Upper lobe of left lung (tissue), 6 donors: ENCODE measurements around the gene WT1. TPM values are rescaled to one million over a fixed set of nuclear protein-coding genes. Genes with fewer than 3 reads are reported as not detected.

Experiments
- ATAC-seq, 2 donors: fragments of 200-7000 bp; cut with Tn5 transposase; one replicate each; pipeline ENCODE4 v1.9.1; 2022; ENCODE audit warnings: mild to moderate bottlenecking in 2 of 2, moderate library complexity in 2 of 2; ENCODE audit not compliant: low FRiP score in 2 of 2
- DNase-seq, 2 donors: peaks; one replicate each; pipeline ENCODE4 v3.0.0-alpha.2; 2019 to 2020
- H3K27ac ChIP-seq, 4 donors: fragments of 200-600 bp; sonication (generic); one replicate each; pipeline ENCODE4 v1.5.1; 2016 to 2019
- H3K27me3 ChIP-seq, 4 donors: fragments of 200-600 bp; sonication (generic); one replicate each; pipeline ENCODE4 v1.5.1; 2017 to 2019
- H3K36me3 ChIP-seq, 4 donors: fragments of 200-600 bp; sonication (generic); one replicate each; pipeline ENCODE4 v1.5.1; 2016 to 2019
- H3K4me1 ChIP-seq, 4 donors: fragments of 200-600 bp; sonication (generic); one replicate each; pipeline ENCODE4 v1.5.1; 2018 to 2019
- H3K4me3 ChIP-seq, 4 donors: fragments of 200-600 bp; sonication (generic); one replicate each; pipeline ENCODE4 v1.5.1; 2017 to 2019; ENCODE audit warnings: mild to moderate bottlenecking in 2 of 4, moderate library complexity in 1 of 4
- H3K9me3 ChIP-seq, 4 donors: fragments of 200-600 bp; sonication (generic); one replicate each; pipeline ENCODE4 v1.5.1; 2018 to 2019
- EP300 ChIP-seq, 4 donors: sonication (generic); formaldehyde crosslinking; IDR thresholded peaks; one replicate each; pipeline ENCODE4 v1.5.1; 2017; ENCODE audit warnings: antibody characterized with exemption in 4 of 4, control low read depth in 2 of 4
- POLR2A ChIP-seq, 4 donors: fragments of 450-650 bp; IDR thresholded peaks; one replicate each; pipeline ENCODE4 v1.5.1; 2016 to 2017; ENCODE audit warnings: antibody characterized with exemption in 4 of 4, mild to moderate bottlenecking in 2 of 4
- POLR2AphosphoS5 ChIP-seq, 2 donors: sonication (generic); formaldehyde crosslinking; IDR thresholded peaks; one replicate each; pipeline ENCODE4 v1.5.1; 2017; ENCODE audit warnings: antibody characterized with exemption in 2 of 2
- WGBS, 2 donors: methylation state at CpG; one replicate each; pipeline ENCODE4 v1.1.5; 2017 to 2018; 5-methylcytosine and 5-hydroxymethylcytosine counted together
- total RNA-seq, 6 donors: library from RNA; depleted of rRNA in 4 of 6; stranded (reverse); fragments of >200 nt in 4 of 6; gene quantifications; one replicate each; pipeline versions ENCODE4 v1.1.0 to v1.2.1, GENCODE V29; 2016 to 2021
- TF ChIP-seq, protein P1 (sequence below), 6 experiments: fragments of 450-650 bp in 4 of 6; fragments of 200-600 bp in 2 of 6; sonication (generic) in 2 of 6; IDR thresholded peaks; one replicate each; pipeline ENCODE4 v1.5.1; 2016 to 2019; ENCODE audit warnings: antibody characterized with exemption in 6 of 6
- donor health status: DM: no; HTN: no; CAD: no; lungs with moderate emphysema.
- donor health status: DM: no; HTN: yes; CAD: no; lungs with severe emphysema.

Gene WT1
- total RNA-seq, 6 donors from 2014 or later = 0.77 to 1.1 TPM; not detected in 4

DNA sequence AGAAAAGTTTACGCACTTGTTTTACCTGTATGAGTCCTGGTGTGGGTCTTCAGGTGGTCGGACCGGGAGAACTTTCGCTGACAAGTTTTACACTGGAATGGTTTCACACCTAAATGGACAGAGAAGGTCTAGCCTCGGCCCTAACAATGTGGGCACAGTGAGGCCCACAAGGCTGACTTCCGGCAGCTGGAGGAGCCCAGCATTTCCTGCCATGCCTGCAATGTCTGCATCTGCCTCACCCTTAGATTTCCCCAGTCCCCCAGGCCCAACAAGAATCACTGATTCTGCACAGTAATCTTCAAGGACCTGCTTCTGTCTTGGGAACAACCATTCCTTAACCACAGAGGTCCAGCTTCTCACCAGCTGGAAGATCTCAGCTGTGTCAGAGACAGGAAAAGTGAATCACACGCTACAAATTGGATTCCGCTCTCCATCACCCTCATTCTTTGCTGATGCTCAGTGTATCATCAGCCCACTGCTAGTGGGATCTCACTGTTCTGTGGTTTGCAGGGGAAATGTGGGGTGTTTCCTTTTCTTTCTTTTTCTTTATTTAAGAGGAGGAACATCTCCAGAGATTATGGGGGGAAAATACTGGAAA, 43.3 kb downstream of the WT1 start:
- no peak for DNase-seq
- WGBS, 2 donors = 66 to 70% methylated on average over 8 of the region's 8 CpGs
- peak in 1 of 2 donors; percentile 44 for ATAC-seq

DNA sequence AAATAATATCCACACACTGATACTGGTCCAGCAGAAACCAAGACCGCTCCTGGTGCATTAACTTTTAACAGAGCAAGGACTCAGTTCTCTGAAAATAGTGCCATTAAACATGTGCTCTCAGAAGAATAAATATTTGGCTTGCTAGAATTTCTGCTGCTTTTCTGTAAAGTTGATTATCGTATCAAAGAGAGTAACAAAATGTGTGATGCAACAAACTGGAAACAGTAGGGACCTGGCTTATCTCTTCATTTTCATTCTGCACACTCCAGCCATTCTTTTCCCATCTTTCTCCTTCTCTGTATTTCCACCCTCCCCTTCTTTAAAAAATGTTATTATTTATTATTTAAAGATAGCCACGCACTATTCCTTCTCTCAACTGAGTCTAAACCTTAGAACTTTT, 43.9 kb downstream of the WT1 start:
- TF ChIP-seq POLR2AphosphoS5 (IDR thresholded peaks at IDR 0.05) (no peak), POLR2A (IDR thresholded peaks at IDR 0.05) (no peak), EP300 (IDR thresholded peaks at IDR 0.05) (no peak)
- TF ChIP-seq, protein P1, sequence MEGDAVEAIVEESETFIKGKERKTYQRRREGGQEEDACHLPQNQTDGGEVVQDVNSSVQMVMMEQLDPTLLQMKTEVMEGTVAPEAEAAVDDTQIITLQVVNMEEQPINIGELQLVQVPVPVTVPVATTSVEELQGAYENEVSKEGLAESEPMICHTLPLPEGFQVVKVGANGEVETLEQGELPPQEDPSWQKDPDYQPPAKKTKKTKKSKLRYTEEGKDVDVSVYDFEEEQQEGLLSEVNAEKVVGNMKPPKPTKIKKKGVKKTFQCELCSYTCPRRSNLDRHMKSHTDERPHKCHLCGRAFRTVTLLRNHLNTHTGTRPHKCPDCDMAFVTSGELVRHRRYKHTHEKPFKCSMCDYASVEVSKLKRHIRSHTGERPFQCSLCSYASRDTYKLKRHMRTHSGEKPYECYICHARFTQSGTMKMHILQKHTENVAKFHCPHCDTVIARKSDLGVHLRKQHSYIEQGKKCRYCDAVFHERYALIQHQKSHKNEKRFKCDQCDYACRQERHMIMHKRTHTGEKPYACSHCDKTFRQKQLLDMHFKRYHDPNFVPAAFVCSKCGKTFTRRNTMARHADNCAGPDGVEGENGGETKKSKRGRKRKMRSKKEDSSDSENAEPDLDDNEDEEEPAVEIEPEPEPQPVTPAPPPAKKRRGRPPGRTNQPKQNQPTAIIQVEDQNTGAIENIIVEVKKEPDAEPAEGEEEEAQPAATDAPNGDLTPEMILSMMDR (IDR thresholded peaks at IDR 0.05) = no peak
- Histone ChIP-seq H3K4me1 (no peaks in the 10 kb centered on the region), H3K27me3 (no peaks in the 10 kb centered on the region), H3K4me3 (no peak overlapping the region), H3K9me3 (no peaks in the 10 kb centered on the region), H3K27ac (no peak overlapping the region), H3K36me3 (no peaks in the 10 kb centered on the region)
- 80 to 82% methylated on average over 3 of the region's 3 CpGs for WGBS, 2 donors
- no peak for DNase-seq
- ATAC-seq = no peak

More for the DNA sequence above, 43.3 kb downstream of the WT1 start:
- H3K4me1 ChIP-seq = no peaks in the 10 kb centered on the region
- TF ChIP-seq POLR2A (IDR thresholded peaks at IDR 0.05) (no peak), POLR2AphosphoS5 (IDR thresholded peaks at IDR 0.05) (no peak), EP300 (IDR thresholded peaks at IDR 0.05) (no peak)
- TF ChIP-seq, protein P1 (IDR thresholded peaks at IDR 0.05) = no peak
- H3K36me3 ChIP-seq = no peaks in the 10 kb centered on the region
- H3K9me3 ChIP-seq = no peaks in the 10 kb centered on the region
- no peaks in the 10 kb centered on the region for H3K27me3 ChIP-seq
- no peak overlapping the region for H3K27ac ChIP-seq
- H3K4me3 ChIP-seq = no peak overlapping the region

DNA sequence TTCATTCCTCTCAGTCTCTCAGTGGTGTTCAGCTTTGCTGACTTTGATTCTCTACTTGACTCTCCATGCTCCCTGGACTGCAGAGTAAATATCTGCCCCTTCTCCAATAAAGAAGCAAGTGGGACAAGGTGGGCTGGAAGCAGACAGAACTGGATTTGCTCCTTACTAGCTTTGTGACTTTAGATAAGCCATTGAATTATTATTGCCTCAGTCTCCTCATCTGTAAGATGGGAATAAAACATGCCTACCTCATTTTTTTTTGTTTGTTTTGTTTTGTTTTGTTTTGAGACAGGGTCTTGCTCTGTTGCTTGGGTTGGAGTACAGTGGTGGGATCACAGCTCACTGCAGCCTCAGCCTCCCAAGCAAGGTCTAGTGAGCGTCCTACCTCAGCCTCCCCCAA, 44.6 kb downstream of the WT1 start:
- Histone ChIP-seq H3K4me1 (no peaks in the 10 kb centered on the region), H3K9me3 (no peaks in the 10 kb centered on the region), H3K27me3 (no peaks in the 10 kb centered on the region), H3K4me3 (no peak overlapping the region), H3K27ac (no peak overlapping the region), H3K36me3 (no peaks in the 10 kb centered on the region)
- ATAC-seq (no peak), DNase-seq (no peak)
- 89 to 100% methylated on average over 1 of the region's 1 CpG for WGBS, 2 donors
- TF ChIP-seq EP300 (IDR thresholded peaks at IDR 0.05) (no peak), POLR2A (IDR thresholded peaks at IDR 0.05) (no peak), POLR2AphosphoS5 (IDR thresholded peaks at IDR 0.05) (no peak)
- TF ChIP-seq, protein P1 (IDR thresholded peaks at IDR 0.05) = no peak

DNA sequence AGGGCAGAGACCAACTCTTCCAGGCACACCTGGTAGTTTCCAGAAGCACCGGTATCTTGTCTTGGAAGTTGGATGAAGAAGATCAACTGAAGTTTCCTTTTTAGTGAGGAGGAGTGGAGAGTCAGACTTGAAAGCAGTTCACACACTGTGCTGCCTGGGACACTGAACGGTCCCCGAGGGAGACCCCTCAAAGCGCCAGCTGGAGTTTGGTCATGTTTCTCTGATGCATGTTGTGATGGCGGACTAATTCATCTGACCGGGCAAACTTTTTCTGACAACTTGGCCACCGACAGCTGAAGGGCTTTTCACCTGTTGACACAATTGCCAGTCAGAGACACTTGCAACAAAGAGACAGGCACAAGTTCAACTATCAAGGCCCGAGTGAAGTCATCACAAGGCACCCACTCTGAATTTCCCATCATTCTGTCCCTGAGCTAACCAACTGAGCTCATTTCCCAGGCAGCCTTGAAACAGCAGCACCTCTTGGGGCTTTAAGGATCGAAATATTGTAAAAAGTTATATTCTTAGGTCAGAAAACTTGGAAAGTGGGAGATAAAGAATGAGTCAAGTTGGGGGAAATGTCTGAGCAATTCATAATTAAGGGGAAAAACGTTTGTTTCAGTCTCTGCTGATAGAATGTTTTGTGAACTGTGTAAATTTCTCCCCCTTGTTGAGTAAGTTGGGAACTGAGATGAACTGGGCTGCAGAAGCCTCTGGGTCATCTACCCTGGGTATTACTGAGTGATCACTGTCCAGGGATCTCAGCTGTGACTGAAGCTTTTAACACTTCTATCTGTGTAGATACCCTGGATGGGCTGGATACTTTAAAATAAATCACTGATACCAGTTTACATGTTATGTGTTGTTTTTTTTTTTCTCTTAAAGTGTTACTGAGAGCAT, 46.2 kb downstream of the WT1 start:
- Histone ChIP-seq H3K4me1 (no peaks in the 10 kb centered on the region), H3K27me3 (no peaks in the 10 kb centered on the region), H3K27ac (no peak overlapping the region), H3K4me3 (no peak overlapping the region), H3K9me3 (no peaks in the 10 kb centered on the region), H3K36me3 (no peaks in the 10 kb centered on the region)
- TF ChIP-seq POLR2AphosphoS5 (IDR thresholded peaks at IDR 0.05) = no peak
- TF ChIP-seq POLR2A (IDR thresholded peaks at IDR 0.05) = no peak
- TF ChIP-seq EP300 (IDR thresholded peaks at IDR 0.05) = no peak
- TF ChIP-seq, protein P1 (IDR thresholded peaks at IDR 0.05) = no peak
- ATAC-seq (peak in 1 of 2 donors; percentile 49), DNase-seq (no peak)
- 68 to 73% methylated on average over 10 of the region's 10 CpGs for WGBS, 2 donors
